ENCODE data around the gene BHMT. TPM values are rescaled to one million over a fixed set of nuclear protein-coding genes. Genes with fewer than 3 reads are reported as not detected.
"Not testable (repeated sequence)": the region's sequence is repeated elsewhere in the genome, so short reads cannot be mapped to it uniquely, and the experiment has no call there.

Gene BHMT
- total and polyA plus RNA-seq, 11 donors: not detected

DNA sequence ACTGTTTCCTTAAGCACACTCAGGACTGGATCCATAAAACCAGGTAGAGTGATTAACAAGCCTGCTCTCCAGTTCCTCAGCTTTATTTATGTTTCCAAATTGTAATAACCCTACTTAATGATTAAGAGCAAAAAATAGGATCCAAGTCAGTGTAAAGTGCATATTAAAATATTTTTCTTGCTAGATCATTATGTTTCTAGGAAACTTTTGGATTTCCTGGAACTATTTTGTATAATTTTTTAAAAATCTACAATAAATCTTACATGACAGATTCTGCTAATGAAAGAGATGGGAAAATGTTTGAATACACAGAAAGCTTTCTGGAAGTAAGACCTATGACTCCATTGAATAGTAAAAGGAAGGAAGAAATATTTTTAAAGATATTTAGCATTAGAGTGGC is 35.5 kb downstream of the BHMT start:
- intact Hi-C loops (cut with DNase I): no loop called here
- no peak overlapping the region for H3K27ac ChIP-seq
- ATAC-seq: no peak
- no peak for TF ChIP-seq POLR2A (IDR thresholded peaks at IDR 0.05)
- no peaks in the 10 kb centered on the region for H3K36me3 ChIP-seq
- no peaks in the 10 kb centered on the region for H3K27me3 ChIP-seq
- no peak for DNase-seq
- no peaks in the 10 kb centered on the region for H3K4me1 ChIP-seq
- H3K9me3 ChIP-seq: no peaks in the 10 kb centered on the region
- no peak overlapping the region for H3K4me3 ChIP-seq

DNA sequence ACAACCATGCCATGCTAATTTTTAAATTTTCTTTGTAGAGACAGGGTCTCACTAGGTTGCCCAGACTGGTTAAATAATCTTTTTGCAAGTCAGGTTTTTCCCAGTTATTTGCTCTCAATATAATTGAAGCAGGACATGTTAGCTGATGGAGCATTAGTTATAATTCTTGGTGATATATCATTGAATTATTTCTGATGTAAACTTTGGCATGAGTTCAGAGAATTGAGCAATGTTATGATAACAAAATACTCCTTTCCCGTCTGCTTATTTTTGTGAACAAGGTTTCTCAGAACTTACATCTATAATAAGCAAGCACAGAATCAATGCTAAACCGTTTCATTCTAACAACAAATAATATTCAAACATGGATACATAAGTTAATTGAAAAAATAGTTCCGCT is 37.8 kb downstream of the BHMT start:
- 79 to 87% (median 84%) methylated on average over 3 of the region's 3 CpGs for WGBS, 4 donors

DNA sequence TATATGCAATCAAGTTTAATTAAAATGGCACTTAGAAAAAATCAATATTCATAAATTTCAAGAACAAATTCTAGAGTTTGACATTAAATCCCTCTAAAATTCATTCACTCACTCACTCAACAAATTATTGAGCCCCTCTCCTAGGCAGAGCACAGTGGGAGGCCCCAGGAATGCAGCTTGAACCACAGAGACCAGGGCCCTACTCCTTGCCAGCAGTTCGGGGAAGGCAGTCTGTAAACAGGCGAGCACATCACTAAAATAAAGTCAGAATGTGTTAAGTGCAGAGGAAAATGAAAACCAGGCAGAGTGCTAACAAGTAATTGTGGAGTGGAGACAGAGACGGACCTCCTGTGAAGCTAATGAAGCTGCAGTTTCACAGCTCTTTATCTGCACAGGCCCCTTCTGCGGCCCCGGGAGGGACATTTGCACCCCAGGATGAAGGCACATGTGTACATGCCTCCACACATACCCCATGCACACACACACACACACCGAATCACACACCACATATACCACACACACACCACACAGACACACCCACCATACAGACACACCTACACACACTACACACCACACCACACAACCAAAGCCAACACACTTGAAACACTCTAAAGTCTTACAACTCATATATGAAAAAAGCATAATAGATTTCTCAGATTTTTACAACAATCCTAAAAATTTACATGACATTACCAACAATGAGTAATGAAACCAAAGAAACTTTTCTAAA is 40.5 kb downstream of the BHMT start:
- intact Hi-C loops (cut with DNase I): loop anchor here in 1 of 10 donors (5.0 kb wide), 1 partner anchor 375 kb away; no protein-coding TSS in a partner anchor
- ATAC-seq (no peak), DNase-seq (no peak)
- no peaks in the 10 kb centered on the region for H3K36me3 ChIP-seq
- no peaks in the 10 kb centered on the region for H3K27me3 ChIP-seq
- no peaks in the 10 kb centered on the region for H3K9me3 ChIP-seq
- TF ChIP-seq POLR2A (IDR thresholded peaks at IDR 0.05): no peak
- TF ChIP-seq, protein P1, sequence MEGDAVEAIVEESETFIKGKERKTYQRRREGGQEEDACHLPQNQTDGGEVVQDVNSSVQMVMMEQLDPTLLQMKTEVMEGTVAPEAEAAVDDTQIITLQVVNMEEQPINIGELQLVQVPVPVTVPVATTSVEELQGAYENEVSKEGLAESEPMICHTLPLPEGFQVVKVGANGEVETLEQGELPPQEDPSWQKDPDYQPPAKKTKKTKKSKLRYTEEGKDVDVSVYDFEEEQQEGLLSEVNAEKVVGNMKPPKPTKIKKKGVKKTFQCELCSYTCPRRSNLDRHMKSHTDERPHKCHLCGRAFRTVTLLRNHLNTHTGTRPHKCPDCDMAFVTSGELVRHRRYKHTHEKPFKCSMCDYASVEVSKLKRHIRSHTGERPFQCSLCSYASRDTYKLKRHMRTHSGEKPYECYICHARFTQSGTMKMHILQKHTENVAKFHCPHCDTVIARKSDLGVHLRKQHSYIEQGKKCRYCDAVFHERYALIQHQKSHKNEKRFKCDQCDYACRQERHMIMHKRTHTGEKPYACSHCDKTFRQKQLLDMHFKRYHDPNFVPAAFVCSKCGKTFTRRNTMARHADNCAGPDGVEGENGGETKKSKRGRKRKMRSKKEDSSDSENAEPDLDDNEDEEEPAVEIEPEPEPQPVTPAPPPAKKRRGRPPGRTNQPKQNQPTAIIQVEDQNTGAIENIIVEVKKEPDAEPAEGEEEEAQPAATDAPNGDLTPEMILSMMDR (IDR thresholded peaks at IDR 0.05): no peak
- H3K27ac ChIP-seq: no peak overlapping the region
- no peak overlapping the region for H3K4me3 ChIP-seq
- no peaks in the 10 kb centered on the region for H3K4me1 ChIP-seq
- 67 to 75% (median 71%) methylated on average over 6 of the region's 6 CpGs for WGBS, 4 donors

More for the DNA sequence above, 37.8 kb downstream of the BHMT start:
- no peak for DNase-seq
- intact Hi-C loops (cut with DNase I): no loop called here
- H3K9me3 ChIP-seq: no peaks in the 10 kb centered on the region
- TF ChIP-seq POLR2A (IDR thresholded peaks at IDR 0.05): no peak
- TF ChIP-seq, protein P1 (IDR thresholded peaks at IDR 0.05): no peak
- H3K4me3 ChIP-seq: no peak overlapping the region
- no peaks in the 10 kb centered on the region for H3K27me3 ChIP-seq
- no peaks in the 10 kb centered on the region for H3K4me1 ChIP-seq
- no peak overlapping the region for H3K27ac ChIP-seq
- H3K36me3 ChIP-seq: no peaks in the 10 kb centered on the region
- no peak for ATAC-seq

DNA sequence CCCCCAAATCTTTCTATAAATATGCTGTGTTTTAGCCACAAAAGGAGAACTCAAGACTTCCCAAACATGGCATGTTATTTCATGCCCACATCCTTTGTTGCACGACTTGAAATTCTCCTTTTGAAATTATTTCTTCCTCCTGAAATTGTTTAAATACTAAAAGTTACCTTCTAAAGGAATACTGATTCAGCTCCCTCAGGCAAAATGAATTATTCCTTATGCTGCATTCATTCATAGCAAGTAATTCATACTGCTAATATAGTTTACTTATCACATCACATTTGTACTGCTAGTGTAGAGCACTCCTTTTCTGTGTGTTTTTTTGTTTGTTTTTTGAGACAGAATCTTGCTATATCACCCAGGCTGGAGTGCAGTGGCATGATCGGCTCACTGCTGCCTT is 45.7 kb downstream of the BHMT start:
- DNase-seq (no peak), ATAC-seq (no peak)
- WGBS, 4 donors: 81 to 89% (median 87%) methylated on average over 2 of the region's 2 CpGs
- intact Hi-C loops (cut with DNase I): no loop called here
- Histone ChIP-seq H3K27me3 (no peaks in the 10 kb centered on the region), H3K9me3 (no peaks in the 10 kb centered on the region), H3K36me3 (no peaks in the 10 kb centered on the region), H3K4me1 (no peaks in the 10 kb centered on the region), H3K4me3 (no peak overlapping the region), H3K27ac (no peak overlapping the region)
- no peak for TF ChIP-seq POLR2A (IDR thresholded peaks at IDR 0.05)
- TF ChIP-seq, protein P1 (IDR thresholded peaks at IDR 0.05): no peak

DNA sequence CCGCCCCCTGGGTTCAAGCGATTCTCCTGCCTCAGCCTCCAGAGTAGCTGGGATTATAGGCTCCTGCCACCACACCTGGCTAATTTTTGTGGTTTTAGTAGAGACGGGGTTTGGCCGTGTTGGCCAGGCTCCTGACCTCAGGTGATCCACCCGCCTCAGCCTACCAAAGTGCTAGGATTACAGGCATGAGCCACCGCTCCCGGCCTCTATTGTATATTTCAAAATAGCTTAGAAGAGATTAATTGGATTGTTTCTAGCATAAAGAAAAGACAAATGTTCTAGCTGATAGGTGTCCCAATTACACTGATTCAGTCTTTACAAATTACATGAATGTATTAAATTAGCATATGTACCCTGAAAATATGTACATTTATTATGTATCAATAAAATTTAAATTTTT is 50.0 kb downstream of the BHMT start:
- H3K36me3 ChIP-seq; H3K27me3 ChIP-seq; intact Hi-C loops (cut with DNase I); H3K9me3 ChIP-seq; H3K4me3 ChIP-seq; H3K27ac ChIP-seq; H3K4me1 ChIP-seq; DNase-seq; ATAC-seq: not testable (repeated sequence)
- WGBS, 4 donors: 86 to 95% (median 94%) methylated on average over 7 of the region's 7 CpGs

Data from heart left ventricle (tissue), 16 donors.